EL (cell line): Measurements from ENCODE around the gene SLC23A1.
"Not testable (repeated sequence)": the region's sequence is repeated elsewhere in the genome, so short reads cannot be mapped to it uniquely, and the experiment has no call there.

Experiments
- DNase-seq: peaks from one replicate; pipeline ENCODE4 v3.0.0-alpha.2; 2016

Gene SLC23A1

DNA sequence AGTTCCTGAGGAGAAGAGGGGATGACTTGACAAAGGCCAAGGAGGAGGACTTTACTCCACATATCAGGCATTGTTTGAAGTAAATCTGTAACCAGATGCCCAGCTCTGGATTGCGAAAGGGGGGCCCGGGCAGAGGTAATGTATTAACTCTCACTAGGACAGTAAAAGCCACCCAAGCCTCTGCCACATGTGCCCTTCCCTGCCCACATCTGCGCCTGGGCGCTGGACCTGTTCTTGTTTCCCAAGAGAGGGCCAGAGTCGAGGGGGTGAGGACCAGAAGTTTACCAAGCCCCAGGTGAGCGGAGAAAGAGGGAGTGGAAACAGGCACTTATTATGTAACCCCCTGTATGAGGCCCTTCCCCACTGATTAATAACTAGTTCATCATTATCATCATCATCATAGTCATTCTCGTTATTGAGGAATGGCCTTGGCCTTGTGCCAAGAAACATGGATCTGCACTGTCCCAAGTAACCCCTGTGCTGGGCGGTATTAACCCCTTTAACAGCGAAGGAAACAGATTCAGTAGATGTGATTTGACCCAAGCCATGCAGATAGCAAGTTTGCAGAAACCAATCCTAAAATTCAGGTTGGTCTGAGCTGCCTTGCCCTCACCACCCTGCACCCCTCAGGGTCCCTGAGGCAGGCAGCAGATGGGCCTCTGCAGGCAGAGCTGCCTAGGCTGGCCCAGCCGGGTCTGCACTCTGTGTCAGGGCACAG, at the start of gene SLC23A1:
Gene SLC23A1 (minus strand): TSS at position 23 of the 718 bp plus-strand sequence. CDS start 44 bp downstream, outside the sequence.
- no peak for DNase-seq

DNA sequence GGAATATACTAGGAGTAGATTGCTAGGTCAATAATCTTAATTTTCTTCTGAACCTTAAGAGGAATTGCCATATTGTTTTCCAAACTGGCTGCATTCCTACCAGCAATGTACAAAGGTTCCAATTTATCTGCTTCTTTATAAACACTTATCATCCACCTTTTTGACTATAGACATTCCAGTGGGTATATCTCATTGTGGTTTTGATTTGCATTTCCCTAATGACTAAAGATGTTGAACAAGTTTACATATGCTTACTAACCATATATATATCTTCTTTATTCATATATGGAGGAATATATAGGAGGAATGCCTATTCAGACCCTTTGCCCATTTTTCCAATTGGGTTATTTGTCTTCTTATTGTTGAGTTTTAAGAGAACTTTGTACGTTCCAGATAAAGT, 48.6 kb upstream of the SLC23A1 start:
- no peak for DNase-seq

- no peak for DNase-seq
Observed at GRCh38 chr5:139430015-139430414, 46.9 kb upstream of the SLC23A1 start.

DNA sequence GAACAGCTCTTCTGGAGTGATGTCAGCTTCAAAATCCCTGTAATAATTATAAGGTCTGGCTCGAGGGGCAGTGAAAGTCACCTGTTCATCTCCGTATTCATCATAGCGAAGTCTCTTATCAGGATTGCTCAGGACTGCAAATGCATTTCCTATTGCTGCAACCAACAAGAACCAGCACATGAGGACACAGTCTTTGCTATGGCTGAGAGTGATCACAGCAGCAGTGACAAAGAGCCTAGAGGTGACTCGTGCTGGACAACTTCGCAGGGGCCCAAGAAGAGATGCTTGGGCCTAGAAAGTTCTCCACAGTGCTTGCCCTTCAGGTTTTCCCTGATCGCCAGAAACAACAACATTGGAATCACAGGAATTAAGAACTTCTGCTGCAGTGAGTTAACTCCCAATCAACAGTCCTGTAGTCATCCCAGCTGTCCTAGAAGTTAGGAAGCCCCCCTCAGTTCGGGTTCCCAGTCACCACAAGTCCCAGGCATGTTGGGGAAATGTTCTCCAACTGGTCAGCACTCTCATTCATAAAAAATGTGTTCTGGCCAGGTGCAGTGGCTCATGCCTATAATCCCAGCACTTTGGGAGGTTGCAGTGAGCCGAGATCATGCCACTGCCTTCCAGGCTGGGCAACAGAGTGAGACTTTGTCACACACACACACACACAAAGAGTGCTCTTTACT, 43.2 kb upstream of the SLC23A1 start:
- peak; percentile 83 for DNase-seq

- no peak for DNase-seq
Observed at GRCh38 chr5:139425497-139425896, 42.4 kb upstream of the SLC23A1 start.

GRCh38 chr5:139422307-139422893, 39.3 kb upstream of the SLC23A1 start:
- DNase-seq, result peak; percentile 72

- no peak for DNase-seq
Observed at GRCh38 chr5:139419226-139420192, 36.4 kb upstream of the SLC23A1 start.

GRCh38 chr5:139418793-139419192, 35.7 kb upstream of the SLC23A1 start:
- no peak for DNase-seq

GRCh38 chr5:139417214-139417613, 34.1 kb upstream of the SLC23A1 start:
- DNase-seq, result no peak

DNA sequence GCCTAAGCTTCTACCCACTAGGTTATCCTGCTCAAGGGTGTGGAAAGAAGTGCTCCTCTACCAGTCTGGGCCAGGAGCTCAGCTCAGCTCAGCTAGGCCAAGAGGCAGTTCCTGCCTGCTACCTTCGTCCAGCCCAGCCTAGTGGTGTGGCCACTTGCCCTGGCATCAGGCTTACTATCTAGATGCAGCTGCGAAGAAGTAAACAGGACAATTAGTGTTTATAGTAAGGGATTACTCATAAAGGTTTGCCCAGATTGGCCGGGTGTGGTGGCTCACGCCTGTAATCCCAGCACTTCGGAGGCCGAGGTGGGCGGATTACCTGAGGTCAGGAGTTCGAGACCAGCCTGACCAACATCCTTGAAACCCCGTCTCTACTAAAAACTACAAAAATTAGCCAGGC, 33.6 kb upstream of the SLC23A1 start:
- no peak for DNase-seq

DNA sequence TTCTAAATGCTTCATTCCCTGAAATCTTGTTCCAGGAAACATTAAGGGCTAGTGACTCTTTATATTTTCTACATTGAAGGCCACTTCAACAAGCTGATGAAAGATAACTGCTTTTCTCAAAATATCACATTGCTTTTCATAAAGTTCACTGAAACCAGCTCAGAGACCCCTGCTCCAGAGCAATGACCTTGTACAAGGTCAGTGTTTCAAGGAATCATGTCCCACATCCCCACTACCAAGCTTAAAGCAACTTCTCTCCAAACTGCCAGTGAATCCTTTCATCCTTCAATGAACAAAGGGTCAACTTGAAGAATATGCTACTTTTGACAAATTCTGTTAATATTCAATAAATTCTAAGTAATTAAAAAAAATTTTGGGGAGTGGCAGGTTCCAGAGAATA, 32.8 kb upstream of the SLC23A1 start:
- DNase-seq, result no peak

GRCh38 chr5:139415221-139415861, 32.2 kb upstream of the SLC23A1 start:
- no peak for DNase-seq

DNA sequence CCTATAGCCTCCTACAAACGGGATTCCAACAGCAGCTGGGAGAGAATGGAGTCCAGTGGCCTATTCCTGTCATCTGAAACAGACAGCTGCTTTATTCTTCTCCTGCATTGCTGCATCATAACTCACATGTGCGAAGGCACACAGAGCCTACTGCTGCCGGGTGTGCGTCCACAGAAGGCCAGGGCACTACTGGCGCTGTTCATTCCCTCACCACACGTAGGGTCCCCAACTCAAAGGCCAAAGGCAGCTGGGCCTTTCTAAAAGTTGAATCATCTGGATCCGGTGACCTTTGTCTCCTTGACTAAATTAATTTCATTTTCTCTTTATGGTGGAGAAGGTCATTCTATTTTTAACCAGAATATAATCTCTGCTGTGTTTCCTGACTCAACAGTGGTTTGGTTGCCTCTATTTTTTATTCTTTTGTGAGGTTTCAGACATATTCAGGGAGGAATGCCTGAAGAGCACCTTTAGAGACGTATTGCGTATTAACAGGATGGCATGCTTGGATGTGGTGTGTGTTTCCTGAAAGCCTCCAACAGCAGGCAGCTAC, 31.6 kb upstream of the SLC23A1 start:
- DNase-seq, result no peak

GRCh38 chr5:139413963-139414362, 30.9 kb upstream of the SLC23A1 start:
- DNase-seq, result no peak

DNA sequence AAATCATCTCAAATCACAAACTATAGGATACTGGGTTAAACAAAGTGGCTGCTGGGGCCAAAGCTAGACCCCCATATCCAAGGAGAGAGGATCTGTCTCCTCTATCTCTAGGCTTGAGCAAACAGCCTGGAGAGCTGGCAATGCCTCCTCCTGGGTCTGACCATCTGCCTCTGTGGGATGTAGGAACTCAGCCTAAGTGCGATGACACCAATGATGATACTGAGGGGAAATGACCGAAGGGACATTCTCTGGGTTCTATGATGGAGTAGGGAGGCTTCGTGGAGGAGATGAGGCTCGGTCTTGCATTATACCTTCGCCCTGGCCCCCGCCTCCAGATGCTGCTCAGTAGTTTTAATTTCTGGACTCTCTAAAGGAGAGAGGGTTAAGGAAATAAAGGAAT, 30.1 kb upstream of the SLC23A1 start:
- DNase-seq, result no peak

DNA sequence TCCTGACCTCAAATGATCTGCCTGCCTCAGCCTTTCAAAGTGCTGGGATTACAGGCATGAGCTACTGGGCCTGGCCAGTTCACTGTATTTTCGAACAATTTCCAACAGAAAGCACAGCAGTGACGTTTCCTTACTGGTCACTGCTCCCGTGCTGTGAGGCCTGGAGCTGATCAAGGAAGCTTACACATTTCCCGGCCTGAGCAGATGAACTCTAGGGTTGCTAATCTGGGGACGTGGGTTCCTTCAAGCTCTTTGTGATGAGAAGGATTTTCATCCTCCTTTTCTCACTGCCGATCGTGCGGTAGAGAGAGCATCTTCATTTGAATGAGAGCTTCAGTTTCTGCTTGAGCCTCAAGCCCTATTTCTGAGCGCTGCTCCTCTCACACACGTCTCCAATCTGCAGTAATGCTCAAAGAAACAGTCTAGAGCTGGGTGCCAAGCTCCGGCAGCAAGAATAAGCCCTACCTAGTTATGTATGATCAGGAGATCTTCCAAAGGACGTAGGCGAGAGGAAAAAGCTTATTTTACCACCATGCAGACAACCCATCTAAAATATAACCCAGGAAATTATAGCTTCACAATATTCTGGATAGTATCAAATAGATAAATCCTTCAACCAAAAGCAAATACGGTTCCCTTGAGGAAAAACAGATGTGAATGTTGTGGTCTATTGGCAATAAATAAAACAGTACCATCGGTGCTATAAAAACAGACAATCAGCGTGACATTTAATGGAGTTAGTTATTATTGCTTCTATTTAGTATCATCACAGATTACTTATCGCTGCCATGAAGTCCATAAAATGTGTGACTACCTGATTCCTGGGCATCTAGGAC, 28.1 kb upstream of the SLC23A1 start:
- DNase-seq, result no peak

DNA sequence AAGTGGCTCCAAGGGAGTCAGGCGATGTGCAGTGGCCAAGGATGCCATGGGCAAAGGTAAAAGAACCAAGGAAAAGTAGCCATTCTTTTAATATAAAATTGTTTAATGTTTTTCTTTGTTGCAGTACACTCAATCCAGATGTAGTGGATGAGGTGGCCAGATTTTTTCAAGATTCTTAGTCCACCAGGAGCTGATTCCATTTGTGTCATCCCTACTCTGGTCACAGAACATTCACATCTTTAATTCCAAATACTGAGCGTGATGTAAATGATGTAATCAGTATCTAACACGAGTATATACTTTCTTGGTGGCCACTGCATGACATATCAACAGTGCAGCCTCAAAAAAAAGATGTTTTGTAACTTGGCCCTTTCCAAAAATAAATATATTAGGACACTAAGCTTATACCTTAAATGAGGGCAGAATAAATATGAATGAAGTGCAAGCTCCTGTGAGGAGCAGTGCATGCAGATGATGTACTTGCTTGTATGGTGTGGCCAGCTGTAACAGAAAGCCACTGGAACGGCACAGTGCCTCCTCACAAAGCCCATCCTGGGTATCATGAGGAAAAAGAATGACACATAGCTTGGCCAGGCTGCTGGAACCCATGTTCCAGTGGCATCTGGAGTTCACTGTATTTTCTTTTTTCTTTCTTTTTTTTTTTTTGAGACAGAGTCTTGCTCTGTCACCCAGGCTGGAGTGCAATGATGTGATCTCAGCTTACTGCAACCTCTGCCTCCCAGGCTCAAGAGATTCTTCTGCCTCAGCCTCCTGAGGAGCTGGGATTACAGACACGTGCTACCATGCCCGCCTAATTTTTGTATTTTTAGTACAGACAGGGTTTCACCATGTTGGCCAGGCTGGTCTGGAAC, 27.3 kb upstream of the SLC23A1 start:
- no peak for DNase-seq

DNA sequence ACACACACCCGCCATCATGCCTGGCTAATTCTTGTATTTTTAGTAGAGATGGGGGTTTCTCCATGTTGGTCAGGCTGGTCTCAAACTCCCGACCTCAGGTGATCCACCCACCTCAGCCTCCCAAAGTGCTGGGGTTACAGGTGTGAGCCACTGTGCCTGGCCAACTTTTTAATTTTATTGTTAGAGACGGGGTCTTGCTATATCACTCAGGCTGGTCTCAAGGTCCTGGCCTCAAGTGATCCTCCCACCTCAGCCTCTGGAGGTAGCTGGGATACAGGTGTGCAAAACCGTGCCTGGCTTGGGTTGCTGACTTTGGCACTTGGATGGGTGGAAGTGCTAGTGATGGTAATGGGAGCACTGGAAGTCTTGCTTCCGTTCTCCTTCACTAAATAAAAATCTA, 26.0 kb upstream of the SLC23A1 start:
- DNase-seq, result not testable (repeated sequence)

- DNase-seq, result no peak
Observed at GRCh38 chr5:139408191-139408590, 25.1 kb upstream of the SLC23A1 start.

DNA sequence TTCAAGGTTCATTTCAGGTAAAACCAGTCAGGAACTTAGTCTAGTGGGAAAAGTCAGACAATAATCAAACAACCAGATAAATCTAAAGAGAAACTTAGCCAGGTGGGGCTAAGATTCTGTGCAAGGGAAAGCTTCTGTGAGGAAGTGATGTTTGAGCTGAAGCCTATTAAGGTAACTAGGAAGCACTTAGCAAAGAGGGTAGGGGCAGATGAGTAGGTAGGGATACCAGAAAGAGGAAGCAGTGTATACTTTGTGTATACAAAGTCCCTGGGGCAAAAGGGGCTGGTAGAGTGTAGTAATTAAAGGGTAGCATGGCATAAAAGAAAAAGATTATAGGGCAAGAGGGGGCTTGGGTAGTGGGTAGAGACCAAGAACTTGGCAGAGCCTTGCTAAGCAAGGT, 24.4 kb upstream of the SLC23A1 start:
- no peak for DNase-seq
